ENCODE results near the gene ABTB1.

The ABTB1 gene

GRCh38 chr3:127712881-127713771 is 40.4 kb downstream of the ABTB1 start:
- no peak for DNase-seq (ENCODE audit: low read depth)
- no peak for TF ChIP-seq MYC (IDR thresholded peaks at IDR 0.05; ENCODE audit: low read depth, low read length)
- TF ChIP-seq MAX (IDR thresholded peaks at IDR 0.05; ENCODE audit: low read depth, low read length) = no peak
- no peak for TF ChIP-seq CTCF (IDR thresholded peaks at IDR 0.05; ENCODE audit: low read depth, low read length)
- TF ChIP-seq POLR2A (IDR thresholded peaks at IDR 0.05; ENCODE audit: extremely low read depth, insufficient read length) = no peak
- H3K4me3 ChIP-seq (ENCODE audit: low read depth, low read length) = no peak overlapping the region

- no peak overlapping the region for H3K4me3 ChIP-seq (ENCODE audit: low read depth, low read length)
- DNase-seq (ENCODE audit: low read depth) = no peak
- TF ChIP-seq MAX (IDR thresholded peaks at IDR 0.05; ENCODE audit: low read depth, low read length) = no peak
- TF ChIP-seq POLR2A (IDR thresholded peaks at IDR 0.05; ENCODE audit: extremely low read depth, insufficient read length) = no peak
- no peak for TF ChIP-seq MYC (IDR thresholded peaks at IDR 0.05; ENCODE audit: low read depth, low read length)
- no peak for TF ChIP-seq CTCF (IDR thresholded peaks at IDR 0.05; ENCODE audit: low read depth, low read length)
These were observed 41.4 kb downstream of the ABTB1 start for GRCh38 chr3:127714125-127714571.

- TF ChIP-seq MYC (IDR thresholded peaks at IDR 0.05; ENCODE audit: low read depth, low read length) = no peak
- no peak overlapping the region for H3K4me3 ChIP-seq (ENCODE audit: low read depth, low read length)
- peak; percentile 19 for DNase-seq (ENCODE audit: low read depth)
These were observed 42.1 kb downstream of the ABTB1 start for GRCh38 chr3:127714866-127715265.

- TF ChIP-seq MYC (IDR thresholded peaks at IDR 0.05; ENCODE audit: low read depth, low read length) (no peak), POLR2A (IDR thresholded peaks at IDR 0.05; ENCODE audit: extremely low read depth, insufficient read length) (no peak), MAX (IDR thresholded peaks at IDR 0.05; ENCODE audit: low read depth, low read length) (no peak), CTCF (IDR thresholded peaks at IDR 0.05; ENCODE audit: low read depth, low read length) (no peak)
- no peak for DNase-seq (ENCODE audit: low read depth)
- no peak overlapping the region for H3K4me3 ChIP-seq (ENCODE audit: low read depth, low read length)
These were observed 42.8 kb downstream of the ABTB1 start for GRCh38 chr3:127715532-127715931.

GRCh38 chr3:127716384-127716783 is 43.6 kb downstream of the ABTB1 start:
- TF ChIP-seq CTCF (IDR thresholded peaks at IDR 0.05; ENCODE audit: low read depth, low read length) (no peak), MAX (IDR thresholded peaks at IDR 0.05; ENCODE audit: low read depth, low read length) (peak; percentile 8; the same call in 1 of the 2 replicates)
- DNase-seq (ENCODE audit: low read depth) = no peak
- H3K4me3 ChIP-seq (ENCODE audit: low read depth, low read length) = no peak overlapping the region

- TF ChIP-seq MYC (IDR thresholded peaks at IDR 0.05; ENCODE audit: low read depth, low read length) (no peak), CTCF (IDR thresholded peaks at IDR 0.05; ENCODE audit: low read depth, low read length) (no peak), MAX (IDR thresholded peaks at IDR 0.05; ENCODE audit: low read depth, low read length) (no peak), POLR2A (IDR thresholded peaks at IDR 0.05; ENCODE audit: extremely low read depth, insufficient read length) (no peak)
- no peak for DNase-seq (ENCODE audit: low read depth)
- no peak overlapping the region for H3K4me3 ChIP-seq (ENCODE audit: low read depth, low read length)
These were observed 44.8 kb downstream of the ABTB1 start for GRCh38 chr3:127717357-127718244.
